DOHH2 (cell line): ENCODE data around the gene TPO.

Experiments
- CTCF ChIP-seq: fragments of 200-600 bp; sonication (generic); IDR thresholded peaks from one replicate; pipeline ENCODE4 v1.5.1; 2014; ENCODE audit warnings: antibody characterized with exemption, mild to moderate bottlenecking, low read depth, low read length; ENCODE audit not compliant: poor library complexity, severe bottlenecking
- EZH2phosphoT487 ChIP-seq: fragments of 200-600 bp; sonication (generic); IDR thresholded peaks from 2 replicates; pipeline ENCODE4 v1.6.1; 2017; ENCODE audit warnings: borderline replicate concordance, mild to moderate bottlenecking, antibody characterized with exemption, low read length, moderate library complexity, mixed read lengths

- no peak for TF ChIP-seq CTCF
- no peak for TF ChIP-seq EZH2phosphoT487
Measured at GRCh38 chr2:1539973-1540372, 126.7 kb downstream of the TPO start.
